Transverse colon (tissue), 4 donors: ENCODE results near the gene RAB3A. TPM values are rescaled to one million over a fixed set of nuclear protein-coding genes. Genes with fewer than 3 reads are reported as not detected.

Experiments used
- DNase-seq: peaks from one replicate; pipeline ENCODE4 v3.0.0-alpha.2; 2019
- H3K27ac ChIP-seq, 4 donors: fragments of 200-600 bp; sonication (generic); 2 replicates each; pipeline ENCODE4 v1.5.1; 2016 to 2018; ENCODE audit warnings: inconsistent platforms in 4 of 4
- H3K27me3 ChIP-seq: fragments of 200-600 bp; sonication (generic); 2 replicates; pipeline ENCODE4 v1.5.1; 2017; ENCODE audit warnings: inconsistent platforms
- H3K36me3 ChIP-seq, 4 donors: fragments of 200-600 bp; sonication (generic); 2 replicates each; pipeline ENCODE4 v1.5.1; 2017 to 2019; ENCODE audit warnings: inconsistent platforms in 4 of 4
- H3K4me1 ChIP-seq, 4 donors: fragments of 200-600 bp; sonication (generic); 2 replicates each; pipeline ENCODE4 v1.5.1; 2017 to 2020; ENCODE audit warnings: inconsistent platforms in 4 of 4
- H3K4me3 ChIP-seq, 4 donors: fragments of 200-600 bp; sonication (generic); 1 replicate in 1 of 4; 2 replicates in 3 of 4; pipeline versions ENCODE4 v1.5.1 to v1.6.1; 2017 to 2019; ENCODE audit warnings: inconsistent platforms in 4 of 4
- H3K9me3 ChIP-seq, 2 donors: fragments of 200-600 bp; sonication (generic); 2 replicates each; pipeline ENCODE4 v1.5.1; 2017 to 2019; ENCODE audit warnings: inconsistent platforms in 2 of 2
- CTCF ChIP-seq, 5 experiments: fragments of 200-600 bp in 3 of 5; fragments of 450-650 bp in 2 of 5; sonication (generic) in 3 of 5; IDR thresholded peaks; 1 replicate in 2 of 5; 2 replicates in 3 of 5; pipeline ENCODE4 v1.5.1; 2016 to 2017; ENCODE audit warnings: antibody characterized with exemption in 5 of 5, inconsistent platforms in 3 of 5, mild to moderate bottlenecking in 2 of 5, moderate library complexity in 1 of 5
- EP300 ChIP-seq: sonication (generic); formaldehyde crosslinking; IDR thresholded peaks from one replicate; pipeline ENCODE4 v1.6.1; 2017; ENCODE audit warnings: antibody characterized with exemption, low read depth
- POLR2A ChIP-seq: fragments of 450-650 bp; IDR thresholded peaks from one replicate; pipeline ENCODE4 v1.6.1; 2016; ENCODE audit warnings: antibody characterized with exemption, mild to moderate bottlenecking, moderate library complexity
- POLR2AphosphoS5 ChIP-seq, 3 donors: sonication (generic); formaldehyde crosslinking; IDR thresholded peaks; one replicate each; pipeline ENCODE4 v1.6.1; 2016; ENCODE audit warnings: antibody characterized with exemption in 3 of 3
- WGBS, 2 donors: methylation state at CpG; one replicate each; pipeline ENCODE4 v1.1.5; 2018; ENCODE audit warnings: low coverage in 1 of 2; 5-methylcytosine and 5-hydroxymethylcytosine counted together
- in situ Hi-C, 4 donors: fragments of 200-750 bp; cut with MboI; loops; one replicate each; pipeline versions ENCODE4 v1.15.0 to v1.15.1; 2017; ENCODE audit warnings: low sequenced_read_pairs in 3 of 4, low pct_ligation_motif_present in 1 of 4, low pct_unique_long_range_greater_than_20kb in 1 of 4
- intact Hi-C: fragments of 100-400 bp; cut with DNase I; formaldehyde crosslinking; loops from one replicate; pipeline ENCODE4 v1.15.1; 2023; ENCODE audit warnings: low total_unique reads
- total RNA-seq, 4 donors: library from RNA; depleted of rRNA; stranded (reverse); fragments of >200 nt; gene quantifications; one replicate each; pipeline ENCODE4 v1.1.0, GENCODE V29; 2016

RAB3A gene
- total RNA-seq, 4 donors from 2014 or later = 2.2 to 8.6 (median 3.8) TPM; not detected in 1

DNA sequence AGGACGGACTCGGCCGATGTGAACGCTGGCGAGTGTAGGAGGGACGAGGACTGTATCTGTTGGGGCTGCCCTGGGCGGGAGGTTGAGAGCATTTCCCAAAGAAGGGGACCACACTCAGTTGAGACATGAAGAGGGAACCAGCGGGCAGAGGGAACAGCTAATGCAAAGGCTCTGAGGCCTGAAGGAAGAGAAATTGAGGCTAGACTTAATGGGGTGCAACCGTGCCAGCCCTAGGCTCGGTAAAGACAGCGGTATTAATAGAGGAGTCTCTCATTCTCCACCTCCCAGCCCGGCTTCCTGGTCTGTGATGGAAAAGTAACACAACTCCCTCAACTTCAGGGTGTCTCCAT is 9.7 kb downstream of the RAB3A start:
- peak overlapping the region; percentile 87 to 96 (median 92) for H3K27ac ChIP-seq

DNA sequence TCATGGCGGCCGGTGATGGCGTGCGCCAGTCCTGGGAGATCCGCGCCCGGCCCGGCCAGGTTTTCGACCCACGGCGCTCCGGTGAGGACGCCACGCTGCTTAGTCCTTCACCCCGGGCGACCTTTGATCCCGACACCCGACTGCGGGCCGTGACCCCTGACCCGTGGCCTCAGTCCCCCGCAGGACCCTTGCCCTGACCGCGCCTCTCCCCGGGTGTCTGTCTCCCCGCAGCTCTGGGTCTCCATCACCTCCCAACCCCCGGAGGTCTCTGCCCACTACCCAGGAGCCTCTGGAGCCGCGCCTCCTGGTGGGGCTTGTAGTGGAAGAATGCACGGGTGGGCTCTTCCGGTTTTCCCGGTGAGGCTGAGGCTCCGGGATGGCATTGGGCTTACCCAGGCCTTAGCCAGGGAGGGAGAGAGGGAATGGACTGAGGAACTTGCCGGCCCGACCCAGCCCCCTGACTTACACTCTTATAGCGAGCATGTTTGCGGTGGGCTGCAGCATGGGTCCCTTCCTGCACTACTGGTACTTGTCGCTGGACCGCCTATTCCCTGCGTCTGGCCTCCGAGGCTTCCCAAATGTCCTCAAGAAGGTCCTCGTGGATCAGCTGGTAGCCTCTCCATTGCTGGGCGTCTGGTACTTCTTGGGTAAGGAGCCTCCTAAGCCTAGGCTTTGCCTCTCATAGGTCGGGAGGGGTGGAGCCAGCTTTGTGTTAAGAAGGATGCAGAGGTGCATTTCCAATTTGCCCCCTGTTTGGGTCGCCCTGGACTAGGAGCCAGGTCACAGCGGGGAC is 10.3 kb downstream of the RAB3A start:
- Histone ChIP-seq H3K4me1 (peaks cover 14 to 24% (median 19%) of the 10 kb centered on the region in 4 donors), H3K27me3 (no peaks in the 10 kb centered on the region), H3K9me3 (no peaks in the 10 kb centered on the region), H3K36me3 (peaks cover 0 to 4% (median 0%) of the 10 kb centered on the region in 4 donors), H3K4me3 (peak overlapping the region; percentile 57 to 88 (median 76)), H3K27ac (peak overlapping the region; percentile 87 to 96 (median 92))
- DNase-seq = no peak
- in situ Hi-C loops (no loop called here), intact Hi-C loops (no loop called here)
- no peak for TF ChIP-seq CTCF (IDR thresholded peaks at IDR 0.05)
- no peak for TF ChIP-seq POLR2AphosphoS5 (IDR thresholded peaks at IDR 0.05)
- no peak for TF ChIP-seq POLR2A
- TF ChIP-seq EP300 = no peak
- 12% methylated on average over 26 of the region's 46 CpGs; no CpG with 5 or more reads in 1 of the 2 donors for WGBS, 2 donors

More for the DNA sequence above, 9.7 kb downstream of the RAB3A start:
- 55 to 60% methylated on average over 5 to 12 of the region's 12 CpGs for WGBS, 2 donors
- Histone ChIP-seq H3K4me3 (peak overlapping the region in 3 of 4 donors; percentile 57 to 88 (median 79)), H3K36me3 (peaks cover 0 to 6% (median 0%) of the 10 kb centered on the region in 4 donors), H3K4me1 (peaks cover 14 to 24% (median 19%) of the 10 kb centered on the region in 4 donors), H3K27me3 (no peaks in the 10 kb centered on the region), H3K9me3 (no peaks in the 10 kb centered on the region)
- TF ChIP-seq POLR2AphosphoS5 (IDR thresholded peaks at IDR 0.05) (no peak), CTCF (IDR thresholded peaks at IDR 0.05) (no peak), EP300 (no peak), POLR2A (no peak)
- intact Hi-C loops = no loop called here
- in situ Hi-C loops = no loop called here
- no peak for DNase-seq

GRCh38 chr19:18192673-18193387 is 11.0 kb downstream of the RAB3A start, which contains the start of gene MPV17L2:
TSS of gene MPV17L2 (plus strand) at chr19:18193218. CDS start at chr19:18193282, 64 bp downstream.
- intact Hi-C loops = no loop called here

More at GRCh38 chr19:18192673-18193387, 11.0 kb downstream of the RAB3A start, which contains the start of gene MPV17L2:
- peak; percentile 100 for DNase-seq
- Histone ChIP-seq H3K9me3 (no peaks in the 10 kb centered on the region), H3K4me3 (peak within 1 kb of the TSS; percentile 58 to 88 (median 76)), H3K4me1 (peaks cover 14 to 24% (median 19%) of the 10 kb centered on the region in 4 donors), H3K27me3 (no peaks in the 10 kb centered on the region), H3K27ac (peak within 1 kb of the TSS; percentile 93 to 100 (median 96)), H3K36me3 (no peaks in the 10 kb centered on the region)
- WGBS, 2 donors = 0% methylated on average over 8 to 47 of the region's 74 CpGs
- in situ Hi-C loops = no loop called here
- peak; percentile 88 for TF ChIP-seq POLR2A
- peak; percentile 94 to 98 (median 98) for TF ChIP-seq POLR2AphosphoS5 (IDR thresholded peaks at IDR 0.05)
- no peak for TF ChIP-seq CTCF (IDR thresholded peaks at IDR 0.05)
- TF ChIP-seq EP300 = no peak
